Type B pancreatic cell (in vitro differentiated cells): ENCODE results near the gene SRGAP3. TPM values are rescaled to one million over a fixed set of nuclear protein-coding genes. Genes with fewer than 3 reads are reported as not detected.
A peak's percentile ranks its signal among the peaks of the same experiment; 100 is the strongest.

Experiments
- DNase-seq: peaks from one replicate; pipeline ENCODE4 v3.0.0; 2021; ENCODE audit warnings: mixed read lengths; ENCODE audit not compliant: unreplicated experiment; ENCODE audit errors: extremely low spot score
- H3K27ac Mint-ChIP-seq: 2 replicates; pipeline ENCODE4 v1.8.0; 2021; ENCODE audit warnings: mild to moderate bottlenecking, mixed read lengths
- H3K27me3 Mint-ChIP-seq: 2 replicates; pipeline ENCODE4 v1.8.0; 2021; ENCODE audit warnings: mixed read lengths
- H3K36me3 Mint-ChIP-seq: 2 replicates; pipeline ENCODE4 v1.8.0; 2021; ENCODE audit warnings: mixed read lengths
- H3K4me1 Mint-ChIP-seq: one replicate; pipeline ENCODE4 v1.8.0; 2021; ENCODE audit warnings: mixed read lengths; ENCODE audit not compliant: unreplicated experiment
- H3K4me3 Mint-ChIP-seq: 2 replicates; pipeline ENCODE4 v1.8.0; 2021; ENCODE audit warnings: mild to moderate bottlenecking, mixed read lengths
- H3K9me3 Mint-ChIP-seq: 2 replicates; pipeline ENCODE4 v1.8.0; 2021; ENCODE audit warnings: mixed read lengths
- CTCF ChIP-seq: fragments of 200-600 bp; sonication (generic); conservative IDR thresholded peaks from 2 replicates; pipeline ENCODE4 v1.5.0; 2021; ENCODE audit warnings: antibody characterized with exemption, mild to moderate bottlenecking
- total RNA-seq: library from RNA; stranded (reverse); gene quantifications from 2 replicates; pipeline ENCODE4 v1.2.1, GENCODE V29; 2021; ENCODE audit warnings: low replicate concordance

Gene SRGAP3
- total RNA-seq, 1 donor from 2014 or later, result 41.7 TPM

GRCh38 chr3:9115336-9115735, 134.1 kb downstream of the SRGAP3 start:
- peaks cover 28% of the 10 kb centered on the region for H3K36me3 Mint-ChIP-seq
- no peak overlapping the region for H3K27ac Mint-ChIP-seq
- peaks cover 4% of the 10 kb centered on the region for H3K9me3 Mint-ChIP-seq
- H3K27me3 Mint-ChIP-seq, result no peaks in the 10 kb centered on the region
- TF ChIP-seq CTCF, result no peak
- no peak overlapping the region for H3K4me3 Mint-ChIP-seq
- DNase-seq, result no peak
- H3K4me1 Mint-ChIP-seq, result peaks cover 4% of the 10 kb centered on the region

- Mint-ChIP-seq H3K36me3 (peaks cover 29% of the 10 kb centered on the region), H3K9me3 (peaks cover 4% of the 10 kb centered on the region), H3K27ac (no peak overlapping the region), H3K4me3 (no peak overlapping the region), H3K27me3 (no peaks in the 10 kb centered on the region), H3K4me1 (peaks cover 14% of the 10 kb centered on the region)
- TF ChIP-seq CTCF, result no peak
- no peak for DNase-seq
These were observed 136.4 kb downstream of the SRGAP3 start for GRCh38 chr3:9113040-9113439.

GRCh38 chr3:9111866-9112265, 137.6 kb downstream of the SRGAP3 start:
- TF ChIP-seq CTCF, result no peak
- H3K9me3 Mint-ChIP-seq, result peaks cover 4% of the 10 kb centered on the region
- peaks cover 29% of the 10 kb centered on the region for H3K36me3 Mint-ChIP-seq
- H3K27me3 Mint-ChIP-seq, result no peaks in the 10 kb centered on the region
- peaks cover 14% of the 10 kb centered on the region for H3K4me1 Mint-ChIP-seq
- DNase-seq, result no peak
- H3K27ac Mint-ChIP-seq, result no peak overlapping the region
- no peak overlapping the region for H3K4me3 Mint-ChIP-seq

- Mint-ChIP-seq H3K9me3 (peaks cover 4% of the 10 kb centered on the region), H3K4me1 (peaks cover 14% of the 10 kb centered on the region), H3K27ac (no peak overlapping the region), H3K4me3 (no peak overlapping the region), H3K36me3 (peaks cover 31% of the 10 kb centered on the region), H3K27me3 (no peaks in the 10 kb centered on the region)
- peak; percentile 49 for TF ChIP-seq CTCF
- DNase-seq, result no peak
These were observed 138.0 kb downstream of the SRGAP3 start for GRCh38 chr3:9111417-9111816.

- peaks cover 4% of the 10 kb centered on the region for H3K9me3 Mint-ChIP-seq
- H3K27ac Mint-ChIP-seq, result no peak overlapping the region
- no peak for DNase-seq
- peaks cover 14% of the 10 kb centered on the region for H3K4me1 Mint-ChIP-seq
- TF ChIP-seq CTCF, result no peak
- no peaks in the 10 kb centered on the region for H3K27me3 Mint-ChIP-seq
- H3K36me3 Mint-ChIP-seq, result peaks cover 32% of the 10 kb centered on the region
- H3K4me3 Mint-ChIP-seq, result no peak overlapping the region
These were observed 138.6 kb downstream of the SRGAP3 start for GRCh38 chr3:9110802-9111201.

GRCh38 chr3:9110316-9110715, 139.1 kb downstream of the SRGAP3 start:
- Mint-ChIP-seq H3K27me3 (no peaks in the 10 kb centered on the region), H3K4me3 (no peak overlapping the region), H3K9me3 (peaks cover 4% of the 10 kb centered on the region), H3K4me1 (peaks cover 17% of the 10 kb centered on the region), H3K36me3 (peaks cover 32% of the 10 kb centered on the region), H3K27ac (no peak overlapping the region)
- no peak for TF ChIP-seq CTCF
- no peak for DNase-seq
